Activated CD4-positive, alpha-beta T cell treated with anti-CD3 and anti-CD28 coated beads, Interleukin-2, amount 10 ng/mL, durations not matched to agents 24 days and 14 days (primary cell): ENCODE results near the gene USP32. TPM values are rescaled to one million over a fixed set of nuclear protein-coding genes. Genes with fewer than 3 reads are reported as not detected.
"Not testable (repeated sequence)": the region's sequence is repeated elsewhere in the genome, so short reads cannot be mapped to it uniquely, and the experiment has no call there.

Experiments used
- DNase-seq: peaks from one replicate; pipeline ENCODE4 v3.0.0; 2022
- H3K27ac Mint-ChIP-seq: one replicate; pipeline ENCODE4 v1.8.0; 2022; ENCODE audit warnings: mild to moderate bottlenecking, mixed read lengths
- H3K27me3 Mint-ChIP-seq: one replicate; pipeline ENCODE4 v1.8.0; 2022; ENCODE audit warnings: mixed read lengths
- H3K36me3 Mint-ChIP-seq: one replicate; pipeline ENCODE4 v1.8.0; 2022; ENCODE audit warnings: low read depth, mild to moderate bottlenecking, mixed read lengths
- H3K4me1 Mint-ChIP-seq: one replicate; pipeline ENCODE4 v1.8.0; 2021; ENCODE audit warnings: mixed read lengths
- H3K4me3 Mint-ChIP-seq: one replicate; pipeline ENCODE4 v1.8.0; 2022; ENCODE audit warnings: mild to moderate bottlenecking, moderate library complexity, mixed read lengths
- H3K9me3 Mint-ChIP-seq: one replicate; pipeline ENCODE4 v1.8.0; 2021; ENCODE audit warnings: mixed read lengths
- intact Hi-C: fragments of 100-400 bp; cut with micrococcal nuclease; formaldehyde crosslinking; loops from one replicate; pipeline ENCODE4 v1.15.1; 2023
- total RNA-seq: library from RNA; stranded (reverse); gene quantifications from 2 replicates; pipeline ENCODE4 v1.2.3, GENCODE V29; 2022

Gene USP32
- total RNA-seq, 1 donor from 2014 or later, result 30.2 TPM

DNA sequence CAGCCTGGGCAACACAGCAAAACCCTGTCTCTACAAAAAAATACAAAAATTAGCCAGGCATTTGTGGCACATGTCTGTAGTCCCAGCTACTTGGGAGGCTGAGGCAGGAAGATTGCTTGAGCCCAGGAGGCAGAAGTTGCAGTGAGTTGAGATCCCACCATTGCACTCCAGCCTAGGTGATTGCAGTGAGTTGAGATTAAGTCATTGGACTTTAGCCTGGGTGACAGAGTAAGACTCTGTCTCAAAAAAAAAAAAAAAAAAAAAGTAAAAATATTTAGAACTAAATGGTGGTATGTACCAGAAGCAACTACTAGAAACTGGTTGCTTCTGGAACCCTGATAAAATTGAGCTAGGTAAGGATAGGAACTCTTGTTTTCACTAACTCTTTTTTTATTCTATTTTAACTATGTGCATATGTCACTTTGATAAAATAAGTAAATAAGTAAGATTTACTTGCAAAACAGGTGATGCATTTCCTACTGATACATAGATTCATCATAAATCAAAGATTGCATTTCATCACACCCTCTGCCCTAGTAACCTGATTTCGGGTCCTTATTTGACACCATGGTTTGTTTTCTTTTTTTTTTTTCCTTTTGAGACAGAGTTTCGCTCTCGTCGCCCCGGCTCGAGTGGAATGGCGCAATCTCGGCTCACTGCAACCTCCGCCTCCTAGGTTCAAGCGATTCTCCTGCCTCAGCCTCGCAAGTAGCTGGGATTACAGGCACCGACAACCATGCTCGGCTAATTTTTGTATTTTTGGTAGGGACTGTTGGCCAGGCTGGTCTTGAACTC is 66.0 kb downstream of the USP32 start:
- peak; percentile 41 for DNase-seq
- Mint-ChIP-seq H3K9me3 (no peaks in the 10 kb centered on the region), H3K4me1 (peaks cover 9% of the 10 kb centered on the region), H3K27me3 (no peaks in the 10 kb centered on the region), H3K36me3 (peaks cover 8% of the 10 kb centered on the region), H3K27ac (no peak overlapping the region), H3K4me3 (no peak overlapping the region)
- intact Hi-C loops, result no loop called here

DNA sequence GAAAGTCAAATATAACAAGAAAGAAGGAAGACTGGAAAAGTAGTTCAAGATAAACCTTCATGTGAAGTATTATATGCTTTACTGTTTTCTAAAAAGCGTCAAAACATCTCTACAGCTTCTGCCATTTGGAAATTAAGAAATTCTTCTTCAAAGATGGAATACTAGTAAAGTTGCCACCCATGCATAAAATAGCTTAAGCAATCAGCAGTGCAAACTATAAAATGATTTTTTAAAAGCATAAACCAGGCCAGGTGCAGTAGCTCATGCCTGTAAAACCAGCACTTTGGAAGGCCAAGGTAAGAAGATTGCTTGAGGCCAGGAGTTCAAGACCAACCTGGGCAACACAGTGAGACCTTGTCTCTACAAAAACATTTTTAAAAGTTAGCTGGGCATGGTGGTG is 68.2 kb downstream of the USP32 start:
- peaks cover 11% of the 10 kb centered on the region for H3K4me1 Mint-ChIP-seq
- H3K27me3 Mint-ChIP-seq, result no peaks in the 10 kb centered on the region
- H3K27ac Mint-ChIP-seq, result no peak overlapping the region
- no peak overlapping the region for H3K4me3 Mint-ChIP-seq
- no peak for DNase-seq
- peaks cover 6% of the 10 kb centered on the region for H3K36me3 Mint-ChIP-seq
- intact Hi-C loops, result no loop called here
- no peaks in the 10 kb centered on the region for H3K9me3 Mint-ChIP-seq

GRCh38 chr17:60322056-60322387 is 69.9 kb downstream of the USP32 start:
- intact Hi-C loops, result no loop called here
- Mint-ChIP-seq H3K4me3 (no peak overlapping the region), H3K27me3 (no peaks in the 10 kb centered on the region), H3K36me3 (peaks cover 5% of the 10 kb centered on the region), H3K27ac (no peak overlapping the region), H3K4me1 (peaks cover 10% of the 10 kb centered on the region), H3K9me3 (no peaks in the 10 kb centered on the region)
- no peak for DNase-seq

- no peak for DNase-seq
These were observed 70.4 kb downstream of the USP32 start for GRCh38 chr17:60321336-60322055.

DNA sequence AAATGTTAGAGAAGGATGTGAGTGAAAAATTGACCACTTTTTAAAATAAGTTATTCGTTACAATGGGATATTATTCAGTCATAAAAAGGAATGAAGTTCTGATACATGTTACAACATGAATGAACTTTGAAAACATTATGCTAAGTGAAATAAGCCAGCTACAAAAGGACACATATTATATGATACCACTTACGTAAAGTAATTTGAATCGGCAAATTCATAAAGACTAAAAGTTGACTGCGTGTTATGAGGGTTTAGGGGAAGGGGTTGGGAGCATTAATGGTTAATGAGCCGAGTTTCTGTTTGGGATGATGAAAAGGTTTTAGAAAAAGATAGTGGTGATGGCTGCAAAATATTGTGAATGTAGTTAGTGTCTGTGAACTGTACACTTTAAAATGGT is 73.1 kb downstream of the USP32 start:
- DNase-seq, result no peak
- Mint-ChIP-seq H3K9me3 (no peaks in the 10 kb centered on the region), H3K36me3 (peaks cover 6% of the 10 kb centered on the region), H3K4me1 (peaks cover 11% of the 10 kb centered on the region), H3K27me3 (no peaks in the 10 kb centered on the region), H3K27ac (no peak overlapping the region), H3K4me3 (no peak overlapping the region)
- intact Hi-C loops, result no loop called here

More at GRCh38 chr17:60321336-60322055, 70.4 kb downstream of the USP32 start:
- intact Hi-C loops, result no loop called here
- no peak overlapping the region for H3K4me3 Mint-ChIP-seq
- H3K27ac Mint-ChIP-seq, result no peak overlapping the region
- H3K27me3 Mint-ChIP-seq, result no peaks in the 10 kb centered on the region
- H3K9me3 Mint-ChIP-seq, result no peaks in the 10 kb centered on the region
- peaks cover 6% of the 10 kb centered on the region for H3K4me1 Mint-ChIP-seq
- peaks cover 1% of the 10 kb centered on the region for H3K36me3 Mint-ChIP-seq

GRCh38 chr17:60318326-60318725 is 73.6 kb downstream of the USP32 start:
- H3K4me3 Mint-ChIP-seq, result no peak overlapping the region
- H3K36me3 Mint-ChIP-seq, result peaks cover 6% of the 10 kb centered on the region
- no peaks in the 10 kb centered on the region for H3K9me3 Mint-ChIP-seq
- intact Hi-C loops, result no loop called here
- no peak overlapping the region for H3K27ac Mint-ChIP-seq
- no peak for DNase-seq
- H3K4me1 Mint-ChIP-seq, result peaks cover 12% of the 10 kb centered on the region
- no peaks in the 10 kb centered on the region for H3K27me3 Mint-ChIP-seq

- no peaks in the 10 kb centered on the region for H3K27me3 Mint-ChIP-seq
- no peak overlapping the region for H3K4me3 Mint-ChIP-seq
- no peak for DNase-seq
- peaks cover 6% of the 10 kb centered on the region for H3K36me3 Mint-ChIP-seq
- H3K4me1 Mint-ChIP-seq, result peaks cover 9% of the 10 kb centered on the region
- intact Hi-C loops, result no loop called here
- H3K9me3 Mint-ChIP-seq, result peaks cover 2% of the 10 kb centered on the region
- no peak overlapping the region for H3K27ac Mint-ChIP-seq
These were observed 76.3 kb downstream of the USP32 start for GRCh38 chr17:60315650-60316049.

DNA sequence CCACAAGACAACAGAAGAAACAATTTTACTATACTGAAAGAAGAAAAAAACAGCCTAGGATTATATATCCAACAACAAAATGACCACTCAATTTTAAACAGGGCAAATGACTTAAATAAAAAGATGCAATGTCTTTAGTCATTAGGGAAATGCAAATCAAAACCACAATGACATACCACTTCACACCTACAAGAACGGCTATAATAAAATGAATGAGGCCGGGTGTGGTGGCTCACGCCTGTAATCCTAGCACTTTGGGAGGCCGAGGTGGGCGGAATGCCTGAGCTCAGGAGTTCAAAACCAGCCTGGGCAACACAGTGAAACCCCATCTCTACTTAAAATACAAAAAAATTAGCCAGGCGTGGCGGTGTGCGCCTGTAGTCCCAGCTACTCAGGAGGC is 77.0 kb downstream of the USP32 start:
- H3K4me3 Mint-ChIP-seq, H3K36me3 Mint-ChIP-seq, DNase-seq, intact Hi-C loops, H3K4me1 Mint-ChIP-seq, H3K27me3 Mint-ChIP-seq, H3K9me3 Mint-ChIP-seq, H3K27ac Mint-ChIP-seq: not testable (repeated sequence)

DNA sequence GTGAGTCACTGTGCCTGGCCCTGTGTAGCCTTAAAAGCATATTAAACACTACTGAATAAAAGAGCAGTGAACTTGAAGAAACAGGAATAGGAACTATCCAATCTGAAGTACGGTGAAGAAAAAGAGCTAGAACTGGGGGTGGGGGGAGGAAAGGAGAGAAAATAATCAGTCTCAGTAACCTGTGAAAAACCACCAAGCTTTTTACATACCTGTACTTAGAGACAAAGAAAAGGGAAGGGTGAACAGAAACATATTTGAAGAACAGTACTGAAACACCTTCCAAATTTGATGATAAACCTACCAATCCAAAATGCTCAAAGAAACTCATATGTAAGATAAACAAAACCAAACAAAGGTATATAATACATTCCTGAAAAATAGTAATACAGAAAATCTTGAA is 77.5 kb downstream of the USP32 start:
- Mint-ChIP-seq H3K27ac (no peak overlapping the region), H3K4me1 (peaks cover 9% of the 10 kb centered on the region), H3K9me3 (peaks cover 6% of the 10 kb centered on the region), H3K4me3 (no peak overlapping the region), H3K36me3 (peaks cover 9% of the 10 kb centered on the region), H3K27me3 (no peaks in the 10 kb centered on the region)
- intact Hi-C loops, result no loop called here
- DNase-seq, result no peak

DNA sequence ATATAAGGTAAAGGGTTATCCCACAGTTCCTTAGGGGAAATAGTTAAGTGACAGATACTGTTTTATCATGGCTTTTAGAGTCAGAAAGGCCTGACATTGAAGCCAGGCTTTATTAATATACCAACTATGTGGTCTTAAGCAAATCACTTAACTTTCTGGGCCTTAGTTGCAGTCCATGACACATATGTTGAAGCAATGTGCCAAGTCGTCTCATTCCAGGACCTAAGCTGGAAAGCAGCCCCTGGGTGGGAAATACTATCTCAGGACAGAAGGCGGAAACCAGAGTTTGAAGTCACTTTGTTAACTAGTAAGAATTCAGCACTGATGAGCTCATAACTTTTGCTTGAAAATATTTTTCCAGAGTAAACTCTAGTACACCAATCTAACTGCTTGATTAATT is 80.0 kb downstream of the USP32 start:
- Mint-ChIP-seq H3K27ac (no peak overlapping the region), H3K4me1 (peaks cover 15% of the 10 kb centered on the region), H3K27me3 (no peaks in the 10 kb centered on the region), H3K9me3 (peaks cover 6% of the 10 kb centered on the region), H3K36me3 (peaks cover 20% of the 10 kb centered on the region), H3K4me3 (no peak overlapping the region)
- intact Hi-C loops, result no loop called here
- DNase-seq, result no peak

GRCh38 chr17:60311186-60311585 is 80.7 kb downstream of the USP32 start:
- intact Hi-C loops, result no loop called here

GRCh38 chr17:60305141-60305540 is 86.8 kb downstream of the USP32 start:
- Mint-ChIP-seq H3K4me3 (peak overlapping the region; percentile 12), H3K27ac (peak overlapping the region; percentile 9), H3K4me1 (peaks cover 19% of the 10 kb centered on the region), H3K27me3 (no peaks in the 10 kb centered on the region), H3K9me3 (peaks cover 3% of the 10 kb centered on the region), H3K36me3 (peaks cover 14% of the 10 kb centered on the region)
- intact Hi-C loops, result no loop called here
- peak; percentile 75 for DNase-seq

More at GRCh38 chr17:60311186-60311585, 80.7 kb downstream of the USP32 start:
- peaks cover 20% of the 10 kb centered on the region for H3K36me3 Mint-ChIP-seq
- no peak for DNase-seq
- H3K27me3 Mint-ChIP-seq, result no peaks in the 10 kb centered on the region
- H3K4me3 Mint-ChIP-seq, result no peak overlapping the region
- no peak overlapping the region for H3K27ac Mint-ChIP-seq
- peaks cover 6% of the 10 kb centered on the region for H3K9me3 Mint-ChIP-seq
- peaks cover 15% of the 10 kb centered on the region for H3K4me1 Mint-ChIP-seq

- Mint-ChIP-seq H3K9me3 (peaks cover 3% of the 10 kb centered on the region), H3K4me3 (no peak overlapping the region), H3K4me1 (peaks cover 19% of the 10 kb centered on the region), H3K27ac (no peak overlapping the region), H3K27me3 (no peaks in the 10 kb centered on the region), H3K36me3 (peaks cover 14% of the 10 kb centered on the region)
- intact Hi-C loops, result no loop called here
- DNase-seq, result no peak
These were observed 87.4 kb downstream of the USP32 start for GRCh38 chr17:60304502-60304901.

DNA sequence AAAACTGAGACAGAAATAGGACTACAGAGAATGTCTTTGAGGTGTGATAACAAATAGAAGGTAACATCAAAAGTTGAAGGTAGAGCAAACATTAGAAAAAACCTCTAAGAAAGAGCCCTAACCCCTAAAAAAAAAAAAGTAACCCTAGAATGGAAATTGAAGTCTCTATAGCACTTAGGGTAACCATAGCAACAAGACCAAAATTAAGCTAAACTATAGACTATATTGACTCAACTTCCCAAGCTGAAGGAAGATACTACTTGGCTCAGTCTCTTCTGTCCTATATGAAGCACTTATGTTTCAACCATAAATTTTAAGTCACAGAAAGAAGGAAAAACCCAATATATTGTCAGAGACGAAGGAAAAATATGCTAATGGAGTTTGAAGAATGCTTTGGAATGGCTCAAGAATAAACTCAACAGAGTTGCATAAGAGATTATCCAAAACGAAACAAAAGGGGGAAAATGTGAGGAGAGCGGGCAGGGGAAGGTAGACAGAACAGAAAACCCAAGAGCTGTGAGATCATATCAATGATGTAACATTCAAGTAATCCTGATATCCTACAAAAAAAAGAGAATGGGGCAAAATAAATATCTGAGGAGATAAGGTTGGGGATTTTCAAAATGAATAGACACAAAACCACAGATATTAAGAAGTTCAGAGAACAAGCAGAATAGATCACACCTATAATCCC is 88.4 kb downstream of the USP32 start:
- Mint-ChIP-seq H3K27me3 (no peaks in the 10 kb centered on the region), H3K27ac (no peak overlapping the region), H3K36me3 (peaks cover 11% of the 10 kb centered on the region), H3K4me1 (peaks cover 15% of the 10 kb centered on the region), H3K9me3 (peaks cover 3% of the 10 kb centered on the region), H3K4me3 (no peak overlapping the region)
- DNase-seq, result no peak
- intact Hi-C loops, result no loop called here
